DND-41 (cell line): ENCODE results near the gene NUBP2.

Experiments
- ATAC-seq: fragments of 200-7000 bp; cut with Tn5 transposase; 3 replicates; pipeline ENCODE4 v1.9.1; 2021; ENCODE audit warnings: low read depth; ENCODE audit not compliant: insufficient read depth
- DNase-seq: peaks from one replicate; pipeline ENCODE4 v3.0.0-alpha.2; 2020
- H2AFZ ChIP-seq: 2 replicates; pipeline ENCODE4 v1.6.0; 2012; ENCODE audit warnings: low read depth, low read length
- H3K27ac ChIP-seq: 2 replicates; pipeline ENCODE4 v1.5.1; 2012; ENCODE audit warnings: low read length, inconsistent platforms
- H3K27me3 ChIP-seq: fragments of 200-600 bp; sonication (generic); 2 replicates; pipeline ENCODE4 v1.6.0; 2012; ENCODE audit warnings: low read length, mild to moderate bottlenecking, inconsistent platforms; ENCODE audit not compliant: insufficient read depth, poor library complexity
- H3K36me3 ChIP-seq: 2 replicates; pipeline ENCODE4 v1.5.1; 2012; ENCODE audit warnings: low read length, inconsistent platforms; ENCODE audit not compliant: insufficient read depth
- H3K4me1 ChIP-seq: 2 replicates; pipeline ENCODE4 v1.5.1; 2012; ENCODE audit warnings: mild to moderate bottlenecking, low read length; ENCODE audit not compliant: insufficient read depth
- H3K4me2 ChIP-seq: 2 replicates; pipeline ENCODE4 v1.6.0; 2012; ENCODE audit warnings: mild to moderate bottlenecking, moderate library complexity, low read length, inconsistent platforms; ENCODE audit not compliant: insufficient read depth
- H3K4me3 ChIP-seq, 2 experiments: fragments of 200-600 bp in 1 of 2; shearing (Covaris generic) in 1 of 2; 2 replicates each; pipeline ENCODE4 v1.5.1; 2012 to 2016; ENCODE audit warnings: inconsistent platforms in 2 of 2, low read length in 2 of 2, mild to moderate bottlenecking in 2 of 2, low read depth in 1 of 2, moderate library complexity in 1 of 2
- H3K79me2 ChIP-seq: 2 replicates; pipeline ENCODE4 v1.6.0; 2012; ENCODE audit warnings: low read length, inconsistent platforms; ENCODE audit not compliant: insufficient read depth
- H3K9ac ChIP-seq: 2 replicates; pipeline ENCODE4 v1.6.0; 2012; ENCODE audit warnings: low read depth, mild to moderate bottlenecking, inconsistent platforms, low read length, moderate library complexity
- H3K9me3 ChIP-seq: 2 replicates; pipeline ENCODE4 v1.5.1; 2012; ENCODE audit warnings: low read length, moderate library complexity, mild to moderate bottlenecking, inconsistent platforms; ENCODE audit not compliant: insufficient read depth, severe bottlenecking
- H4K20me1 ChIP-seq: 2 replicates; pipeline ENCODE4 v1.6.0; 2012; ENCODE audit warnings: low read length; ENCODE audit not compliant: insufficient read depth
- EZH2 ChIP-seq: IDR thresholded peaks from 3 replicates; pipeline ENCODE4 v1.6.1; 2012; ENCODE audit warnings: borderline replicate concordance, low read depth, mild to moderate bottlenecking, moderate library complexity, low read length, inconsistent platforms; ENCODE audit not compliant: severe bottlenecking
- TF ChIP-seq, protein P1 (sequence below): IDR thresholded peaks from 2 replicates; pipeline ENCODE4 v1.5.1; 2012; ENCODE audit warnings: borderline replicate concordance, low read length, moderate library complexity, mild to moderate bottlenecking; ENCODE audit not compliant: poor library complexity, severe bottlenecking; ENCODE audit errors: extremely low read depth

The NUBP2 gene

DNA sequence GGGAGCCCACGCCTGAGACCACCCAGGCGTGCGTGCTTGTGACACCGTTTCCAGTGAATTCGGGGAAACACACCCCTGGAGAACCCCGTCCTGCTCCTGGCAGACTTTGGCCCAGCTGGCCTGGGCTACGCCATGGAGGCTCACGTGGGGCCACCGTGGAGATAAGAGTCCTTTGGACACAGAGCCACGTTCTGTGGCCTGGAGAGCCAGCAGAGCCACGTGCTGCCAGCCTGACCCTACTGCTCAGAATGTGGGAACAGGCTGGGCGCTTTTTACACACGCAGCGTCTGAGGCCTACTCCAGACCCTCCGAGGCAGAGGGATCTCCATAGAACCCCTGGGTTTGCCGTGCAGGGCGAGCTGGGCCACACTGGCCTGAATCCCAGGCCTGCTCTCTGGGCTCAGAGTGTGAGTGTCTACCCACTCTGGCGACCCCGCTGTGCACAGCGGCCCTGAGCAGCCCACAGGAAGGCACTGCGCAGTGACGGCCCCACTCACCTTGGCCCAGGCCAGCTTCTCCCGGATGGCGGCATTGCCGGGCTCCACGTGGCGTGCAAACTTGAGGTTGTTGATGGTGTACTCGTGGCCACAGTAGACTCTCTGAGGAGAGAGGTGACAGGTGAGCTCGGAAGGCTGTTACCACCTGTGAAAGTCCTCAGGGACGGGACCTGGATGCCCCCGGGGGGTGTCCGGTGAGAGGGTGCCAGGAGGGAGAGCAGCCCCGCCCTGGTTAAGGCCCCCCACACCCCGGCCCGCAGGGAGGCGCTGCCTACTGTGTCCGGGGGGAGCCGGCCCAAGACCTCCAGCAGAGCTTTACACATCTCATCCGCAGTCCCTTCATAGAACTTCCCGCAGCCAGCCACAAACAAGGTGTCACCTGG is 33.9 kb downstream of the NUBP2 start:
- no peaks in the 10 kb centered on the region for H3K9me3 ChIP-seq
- H3K4me3 ChIP-seq, result no peak overlapping the region
- no peak for TF ChIP-seq EZH2
- TF ChIP-seq, protein P1, sequence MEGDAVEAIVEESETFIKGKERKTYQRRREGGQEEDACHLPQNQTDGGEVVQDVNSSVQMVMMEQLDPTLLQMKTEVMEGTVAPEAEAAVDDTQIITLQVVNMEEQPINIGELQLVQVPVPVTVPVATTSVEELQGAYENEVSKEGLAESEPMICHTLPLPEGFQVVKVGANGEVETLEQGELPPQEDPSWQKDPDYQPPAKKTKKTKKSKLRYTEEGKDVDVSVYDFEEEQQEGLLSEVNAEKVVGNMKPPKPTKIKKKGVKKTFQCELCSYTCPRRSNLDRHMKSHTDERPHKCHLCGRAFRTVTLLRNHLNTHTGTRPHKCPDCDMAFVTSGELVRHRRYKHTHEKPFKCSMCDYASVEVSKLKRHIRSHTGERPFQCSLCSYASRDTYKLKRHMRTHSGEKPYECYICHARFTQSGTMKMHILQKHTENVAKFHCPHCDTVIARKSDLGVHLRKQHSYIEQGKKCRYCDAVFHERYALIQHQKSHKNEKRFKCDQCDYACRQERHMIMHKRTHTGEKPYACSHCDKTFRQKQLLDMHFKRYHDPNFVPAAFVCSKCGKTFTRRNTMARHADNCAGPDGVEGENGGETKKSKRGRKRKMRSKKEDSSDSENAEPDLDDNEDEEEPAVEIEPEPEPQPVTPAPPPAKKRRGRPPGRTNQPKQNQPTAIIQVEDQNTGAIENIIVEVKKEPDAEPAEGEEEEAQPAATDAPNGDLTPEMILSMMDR, result no peak
- no peak overlapping the region for H3K9ac ChIP-seq
- no peaks in the 10 kb centered on the region for H3K4me1 ChIP-seq
- ATAC-seq, result no peak
- DNase-seq, result no peak
- H3K27me3 ChIP-seq, result no peaks in the 10 kb centered on the region
- H2AFZ ChIP-seq, result no peak overlapping the region
- H3K79me2 ChIP-seq, result no peaks in the 10 kb centered on the region
- no peak overlapping the region for H3K27ac ChIP-seq
- no peak overlapping the region for H3K4me2 ChIP-seq
- peaks cover 71% of the 10 kb centered on the region for H3K36me3 ChIP-seq
- peaks cover 3% of the 10 kb centered on the region; the same call in 1 of the 2 replicates for H4K20me1 ChIP-seq

DNA sequence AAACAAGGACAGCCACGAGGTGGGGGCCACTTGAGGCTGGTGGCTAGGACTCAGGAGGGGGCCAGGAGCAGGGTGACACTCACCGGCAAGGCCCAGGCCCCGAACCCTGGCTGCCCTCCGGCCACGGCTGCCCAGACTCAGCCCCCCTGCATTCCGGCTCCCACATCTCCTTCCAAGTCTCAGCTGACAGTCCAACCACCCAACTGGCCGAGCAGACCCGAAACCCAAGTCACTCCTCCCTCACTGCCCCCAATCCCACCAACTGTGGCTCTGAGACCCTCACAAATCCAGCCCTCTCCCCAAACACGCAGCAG is 34.5 kb downstream of the NUBP2 start:
- no peak for TF ChIP-seq EZH2
- TF ChIP-seq, protein P1, result no peak

DNA sequence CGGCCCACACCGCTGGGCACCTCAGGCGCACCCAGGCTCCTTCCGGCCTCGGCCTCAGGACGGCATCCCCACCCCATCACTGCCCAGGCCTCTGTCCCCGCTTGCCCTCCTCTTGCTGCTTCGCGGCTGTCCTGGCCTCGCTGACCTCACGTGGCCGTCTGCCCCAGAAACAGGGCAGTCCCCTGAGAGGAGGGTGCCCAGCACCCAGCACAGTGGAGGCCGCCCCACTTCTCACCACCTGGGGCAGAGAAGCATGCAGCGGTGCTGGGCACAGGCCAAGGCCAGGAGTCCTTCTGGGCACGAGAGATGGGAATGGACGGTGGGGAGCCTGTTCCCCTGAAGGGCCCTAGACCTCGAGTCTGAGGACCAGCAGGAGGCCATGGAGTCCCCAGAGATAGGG is 35.0 kb downstream of the NUBP2 start:
- Histone ChIP-seq H3K79me2 (peaks cover 7% of the 10 kb centered on the region; the same call in 1 of the 2 replicates), H3K4me2 (no peak overlapping the region), H2AFZ (no peak overlapping the region), H3K9ac (no peak overlapping the region), H3K27ac (no peak overlapping the region), H3K36me3 (peaks cover 82% of the 10 kb centered on the region), H3K27me3 (no peaks in the 10 kb centered on the region), H3K9me3 (no peaks in the 10 kb centered on the region), H3K4me3 (no peak overlapping the region), H4K20me1 (peaks cover 3% of the 10 kb centered on the region), H3K4me1 (no peaks in the 10 kb centered on the region)
- TF ChIP-seq, protein P1, result no peak
- no peak for TF ChIP-seq EZH2
- DNase-seq, result no peak
- ATAC-seq, result no peak

More for the DNA sequence above, 34.5 kb downstream of the NUBP2 start:
- Histone ChIP-seq H3K36me3 (peaks cover 77% of the 10 kb centered on the region), H4K20me1 (peaks cover 3% of the 10 kb centered on the region), H3K27ac (no peak overlapping the region), H3K9ac (no peak overlapping the region), H3K4me1 (no peaks in the 10 kb centered on the region), H3K4me3 (no peak overlapping the region), H3K4me2 (no peak overlapping the region), H3K27me3 (no peaks in the 10 kb centered on the region), H2AFZ (no peak overlapping the region), H3K79me2 (0 out of 2 replicates have a peak, but pooled peaks cover 3% of the 10 kb centered on the region), H3K9me3 (no peaks in the 10 kb centered on the region)
- ATAC-seq (no peak), DNase-seq (no peak)
